NK-92 treated with Interleukin-12 subunit alpha and Interleukin-12 subunit beta, amount 100 ng/mL, for 24 hours (cell line): ENCODE results near the gene CNTROB.

Source experiments
- DNase-seq: peaks from one replicate; lab custom pipeline; 2025; lab: John Stamatoyannopoulos, UW

CNTROB gene

GRCh38 chr17:7903154-7904103, 28.6 kb upstream of the CNTROB start:
- DNase-seq: no peak

- no peak for DNase-seq
Measured at GRCh38 chr17:7909089-7909488, 22.9 kb upstream of the CNTROB start.

DNA sequence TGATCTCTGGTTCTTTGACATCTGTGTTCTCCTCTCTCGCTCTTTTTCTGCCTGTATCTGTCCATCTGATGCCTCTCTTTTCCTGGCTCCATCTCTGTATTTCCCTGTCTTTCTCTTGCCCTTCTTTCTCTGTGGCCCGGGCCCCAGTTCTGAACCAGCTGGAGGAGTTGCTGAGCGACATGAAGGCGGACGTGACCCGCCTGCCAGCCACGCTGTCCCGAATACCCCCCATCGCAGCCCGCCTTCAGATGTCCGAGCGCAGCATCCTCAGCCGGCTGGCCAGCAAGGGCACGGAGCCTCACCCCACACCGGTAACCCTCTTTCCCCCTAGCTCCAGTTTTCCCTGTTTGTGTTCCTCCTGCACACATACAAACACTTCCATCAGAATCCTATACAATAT, 21.7 kb upstream of the CNTROB start:
- no peak for DNase-seq

DNA sequence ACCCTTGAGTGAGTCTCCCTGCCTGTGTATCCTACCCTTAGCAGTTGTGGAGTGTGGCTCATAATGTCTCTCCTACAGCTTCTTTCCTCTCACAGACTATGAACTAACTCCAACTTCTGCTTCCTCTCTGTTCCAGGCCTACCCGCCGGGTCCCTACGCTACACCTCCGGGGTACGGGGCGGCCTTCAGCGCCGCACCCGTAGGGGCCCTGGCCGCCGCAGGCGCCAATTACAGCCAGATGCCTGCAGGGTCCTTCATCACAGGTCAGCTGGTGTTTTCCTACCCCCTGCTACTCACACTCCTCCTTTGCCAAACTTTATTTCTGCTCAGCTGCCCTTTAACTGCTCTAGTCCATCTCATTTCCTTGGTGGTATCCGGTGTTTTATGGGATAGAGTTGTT, 21.3 kb upstream of the CNTROB start:
- DNase-seq: no peak

DNA sequence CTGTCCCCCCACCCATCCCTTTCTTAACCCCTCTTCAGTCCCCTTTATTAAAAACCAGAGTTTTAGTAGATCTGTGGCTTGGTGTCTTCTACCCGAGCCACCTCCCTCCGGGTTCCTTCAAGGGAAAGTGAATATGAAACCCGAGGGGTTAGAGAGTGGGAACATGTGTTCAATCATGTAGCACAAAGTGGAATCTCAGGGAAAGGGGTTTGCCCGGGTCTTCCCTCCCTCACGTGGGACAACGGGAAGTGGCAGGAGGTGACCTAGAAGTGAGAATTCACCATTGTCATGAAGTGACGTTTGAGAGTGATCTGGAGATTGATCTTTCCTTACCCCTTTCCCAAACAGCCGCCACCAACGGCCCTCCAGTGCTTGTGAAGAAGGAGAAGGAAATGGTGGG, 20.9 kb upstream of the CNTROB start:
- DNase-seq: no peak

GRCh38 chr17:7912927-7913524, 19.0 kb upstream of the CNTROB start:
- DNase-seq: no peak

GRCh38 chr17:7915179-7915610, 16.8 kb upstream of the CNTROB start:
- DNase-seq: no peak

DNA sequence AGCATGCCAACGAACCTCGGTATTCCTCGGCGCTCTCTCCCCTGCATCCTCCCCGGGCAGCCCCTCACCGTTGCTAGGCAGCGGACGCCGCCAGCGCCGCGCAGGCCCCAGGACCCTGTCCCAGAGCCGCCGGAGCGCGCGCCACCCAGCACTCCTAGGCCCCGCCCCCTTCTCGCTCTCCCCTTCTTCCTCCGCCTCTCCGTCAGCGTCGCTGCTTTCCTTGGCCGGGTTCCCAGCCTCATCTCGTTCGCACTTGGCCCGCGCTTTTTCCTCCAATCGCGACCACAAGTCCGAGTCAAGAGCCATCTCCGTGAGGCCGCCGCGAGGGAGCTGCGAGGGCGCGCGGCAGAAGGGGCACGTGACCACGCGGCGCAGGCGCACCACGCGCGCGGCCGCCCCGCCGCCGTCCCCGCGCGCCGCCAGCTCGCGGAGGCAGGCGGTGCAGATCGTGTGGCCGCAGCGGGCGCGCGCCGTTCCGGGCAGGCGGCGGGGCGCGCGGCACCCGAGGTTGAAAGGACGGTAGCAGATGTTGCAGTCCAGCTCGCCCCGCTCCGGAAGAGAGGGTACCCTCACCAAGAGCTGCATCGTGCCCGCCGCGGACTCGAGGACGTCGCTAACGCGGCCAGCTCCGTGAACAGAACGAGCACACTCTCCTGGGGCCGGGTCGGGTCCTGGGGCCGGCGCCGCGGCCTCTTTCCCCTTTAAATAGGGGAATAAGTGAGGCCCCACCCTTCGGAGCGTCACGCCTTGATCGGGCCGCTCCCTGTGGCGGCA, 16.2 kb upstream of the CNTROB start, which contains the start of gene RNF227:
RNF227 (minus strand) TSS at position 679 of the 774 bp plus-strand sequence; CDS start at position 585, 94 bp downstream.
- peak; percentile 65 for DNase-seq

- DNase-seq: no peak
Measured at GRCh38 chr17:7916385-7916682, 15.7 kb upstream of the CNTROB start.

- DNase-seq: no peak
Measured at GRCh38 chr17:7916808-7917207, 15.2 kb upstream of the CNTROB start.

DNA sequence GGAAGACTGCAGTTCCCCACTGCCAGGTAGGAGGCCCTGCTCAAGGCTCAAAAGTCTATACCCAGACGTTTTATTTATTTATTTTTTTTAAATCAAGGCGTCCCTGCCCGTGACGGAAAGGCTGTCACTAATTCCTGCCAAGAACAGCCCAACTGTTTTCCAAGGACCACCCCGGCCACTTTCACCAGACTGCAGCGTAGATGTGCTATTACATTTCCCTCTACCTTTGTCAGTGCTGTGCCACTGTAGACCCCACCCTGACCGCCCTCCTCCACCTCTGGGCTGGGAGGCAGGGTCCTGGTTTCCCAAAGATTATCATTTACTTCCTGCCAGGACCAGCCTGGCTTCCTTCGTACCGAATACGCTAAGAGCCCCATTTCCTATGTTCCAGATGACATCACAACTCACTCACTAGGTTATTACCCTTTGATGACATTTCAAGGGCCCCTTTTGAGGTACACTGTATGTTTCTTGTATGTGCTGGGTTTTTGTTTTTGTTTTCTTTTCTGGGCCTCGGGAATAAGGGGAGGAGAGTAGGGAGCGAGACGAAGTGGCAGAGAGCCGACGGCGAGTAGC, 9.6 kb upstream of the CNTROB start:
- DNase-seq: no peak

GRCh38 chr17:7922845-7923628, 9.0 kb upstream of the CNTROB start:
- no peak for DNase-seq

- no peak for DNase-seq
Measured at GRCh38 chr17:7927596-7927995, 4.4 kb upstream of the CNTROB start.

DNA sequence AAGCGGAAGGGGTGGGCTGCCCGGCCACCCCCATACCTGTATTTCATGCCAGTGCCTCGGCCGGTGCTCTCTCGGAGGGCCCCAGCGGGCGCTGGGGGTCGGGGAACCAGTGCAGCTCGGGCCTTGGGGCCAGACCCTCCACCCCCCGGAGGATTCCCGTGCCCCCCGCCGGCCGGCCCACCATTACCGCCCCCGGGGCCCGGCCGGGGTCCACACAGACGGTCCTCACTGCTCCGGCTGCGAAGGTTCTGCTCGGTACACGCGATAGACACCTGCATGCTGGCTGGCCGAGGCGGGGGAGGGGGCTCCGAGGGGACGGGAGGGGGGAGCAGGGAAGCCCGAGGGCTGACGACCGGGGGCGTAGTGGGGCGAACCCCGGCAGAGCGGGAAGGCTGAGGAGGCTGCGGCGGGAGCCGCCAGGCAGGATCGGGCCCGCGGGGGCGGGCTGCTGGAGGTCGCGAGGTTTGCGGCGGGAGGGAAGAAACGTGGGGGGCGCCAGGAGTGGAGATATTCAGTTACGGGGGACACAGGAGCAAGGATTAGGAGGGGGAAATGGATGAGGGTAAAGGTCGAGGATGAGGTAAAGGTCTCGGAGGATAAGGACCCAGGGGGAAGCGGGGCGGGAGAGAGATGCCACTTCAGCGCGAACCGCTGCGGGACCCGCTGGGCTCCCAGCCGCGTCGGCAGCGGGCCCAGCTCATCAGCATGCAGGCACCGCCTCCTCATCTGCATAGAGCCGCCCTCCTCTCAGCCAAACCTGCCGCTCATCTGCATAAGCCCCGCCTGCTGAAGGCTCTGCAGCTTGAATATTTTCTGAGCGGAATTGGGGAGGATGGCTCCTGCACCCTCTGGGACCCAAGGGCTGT, 2.6 kb upstream of the CNTROB start, which contains the start of gene KCNAB3:
KCNAB3 (minus strand) TSS at position 699 of the 866 bp plus-strand sequence; CDS start at position 278, 421 bp downstream.
- DNase-seq: no peak

- no peak for DNase-seq
Measured at GRCh38 chr17:7930841-7931631, 970 bp upstream of the CNTROB start.

- no peak for DNase-seq
Measured at GRCh38 chr17:7932483-7932891, 481 bp downstream of the CNTROB start.

GRCh38 chr17:7932949-7933348, 943 bp downstream of the CNTROB start:
- no peak for DNase-seq

DNA sequence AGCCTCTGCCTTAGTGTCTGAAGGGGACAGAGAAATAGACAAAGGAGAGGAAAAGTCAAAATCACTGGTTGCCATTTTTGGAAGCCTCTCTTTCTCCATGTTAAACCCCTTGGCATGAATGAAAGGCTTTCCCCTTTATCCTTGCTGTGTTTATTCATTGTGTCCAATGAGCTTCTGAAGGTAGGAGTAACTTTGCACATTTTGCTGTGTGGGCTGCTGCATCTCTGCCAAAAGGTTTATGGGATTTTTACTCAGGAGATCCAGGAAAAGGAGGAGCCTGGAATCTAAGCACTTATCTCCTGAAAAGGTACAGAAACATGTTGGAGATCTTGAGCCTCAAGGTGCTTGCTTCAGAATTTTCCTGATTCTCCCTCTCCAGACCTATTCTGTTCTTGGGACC, 3.9 kb downstream of the CNTROB start:
- no peak for DNase-seq

GRCh38 chr17:7940034-7940433, 8.0 kb downstream of the CNTROB start:
- DNase-seq: no peak

DNA sequence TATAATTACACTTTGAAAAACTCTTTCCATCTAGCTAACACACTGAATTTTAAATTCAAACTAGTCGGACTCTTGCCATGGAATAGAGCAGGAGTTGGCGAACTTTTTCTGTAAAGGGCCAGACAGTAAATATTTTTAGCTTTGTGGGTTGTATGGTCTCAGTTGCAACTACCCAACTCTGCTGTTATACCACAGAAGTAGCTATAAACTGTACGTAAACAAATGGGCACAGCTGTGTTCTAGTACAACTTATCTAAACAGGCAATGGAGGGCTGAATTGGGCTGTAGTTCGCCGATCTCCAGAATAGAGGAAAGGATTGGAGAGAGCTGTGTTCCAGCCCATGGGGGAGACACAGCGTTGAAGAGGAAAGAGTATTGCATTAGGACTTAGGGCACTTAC, 8.7 kb downstream of the CNTROB start:
- DNase-seq: no peak
